Limb (tissue), 2 donors: ENCODE measurements around the gene SPATA20.
A peak's percentile ranks its signal among the peaks of the same experiment; 100 is the strongest.

ENCODE experiments used
- DNase-seq, 2 donors: peaks; one replicate each; pipeline ENCODE4 v3.0.0-alpha.2; 2016; ENCODE audit errors: extremely low spot score in 2 of 2

Gene SPATA20

GRCh38 chr17:50547035-50547735, at the start of gene SPATA20:
Gene SPATA20 (plus strand): TSS chr17:50547174. CDS start chr17:50547209, 35 bp downstream.
- DNase-seq, result peak; percentile 89 to 91

GRCh38 chr17:50498021-50498874, 48.7 kb upstream of the SPATA20 start:
- DNase-seq, result no peak

- no peak for DNase-seq
These were observed 47.7 kb upstream of the SPATA20 start for GRCh38 chr17:50499270-50499669.

- DNase-seq, result no peak
These were observed 47.3 kb upstream of the SPATA20 start for GRCh38 chr17:50499721-50500120.

- no peak for DNase-seq
These were observed 45.9 kb upstream of the SPATA20 start for GRCh38 chr17:50501054-50501453.

GRCh38 chr17:50502301-50502990, 44.5 kb upstream of the SPATA20 start:
- DNase-seq, result no peak

GRCh38 chr17:50505591-50506130, 41.3 kb upstream of the SPATA20 start:
- DNase-seq, result no peak

- no peak for DNase-seq
These were observed 40.7 kb upstream of the SPATA20 start for GRCh38 chr17:50506298-50506697.

- DNase-seq, result peak; percentile 80 to 89
These were observed 39.0 kb upstream of the SPATA20 start, which contains the start of gene MYCBPAP for GRCh38 chr17:50507871-50508572. Gene MYCBPAP (plus strand): TSS chr17:50508439. CDS start chr17:50508675, 236 bp downstream.

- peak in 1 of 2 donors; percentile 13 for DNase-seq
These were observed 38.2 kb upstream of the SPATA20 start for GRCh38 chr17:50508573-50509460.

GRCh38 chr17:50511058-50511457, 35.9 kb upstream of the SPATA20 start:
- no peak for DNase-seq

- DNase-seq, result no peak
These were observed 33.5 kb upstream of the SPATA20 start for GRCh38 chr17:50513495-50513894.

GRCh38 chr17:50514388-50514787, 32.6 kb upstream of the SPATA20 start:
- no peak for DNase-seq

- DNase-seq, result no peak
These were observed 31.9 kb upstream of the SPATA20 start for GRCh38 chr17:50514936-50515702.

GRCh38 chr17:50517011-50517410, 30.0 kb upstream of the SPATA20 start:
- DNase-seq, result no peak

- no peak for DNase-seq
These were observed 29.2 kb upstream of the SPATA20 start for GRCh38 chr17:50517504-50518383.

GRCh38 chr17:50518384-50519023, 28.5 kb upstream of the SPATA20 start:
- no peak for DNase-seq
